Mesenteric fat pad (tissue), 1 donor: Measurements from ENCODE around the gene SYNE1. TPM values are rescaled to one million over a fixed set of nuclear protein-coding genes. Genes with fewer than 3 reads are reported as not detected.

Source experiments
- total RNA-seq: library from RNA; stranded (reverse); fragmentation: NEBNext Ultra II Directional; extraction: Animal tissue kit (Norgen Biotek cat#: 25700); gene quantifications from one replicate; pipeline ENCODE4 v1.2.1, GENCODE V29; 2021
- donor health status: DM: yes; HTN: yes; CAD: no.

SYNE1 gene
- total RNA-seq, 1 donor from 2014 or later, result 84.2 TPM

Other genes starting within 250 kb of the SYNE1 start
- gene MYCT1, start 60.5 kb upstream of the SYNE1 start, total RNA-seq, result 19.7 TPM
- gene VIP, start 113.4 kb upstream of the SYNE1 start, total RNA-seq, result 0.48 TPM